GM21717 (cell line): ENCODE data around the gene PILRA.
"Not testable (repeated sequence)": the region's sequence is repeated elsewhere in the genome, so short reads cannot be mapped to it uniquely, and the experiment has no call there.

Experiments
- ATAC-seq: cut with Tn5 transposase; IDR thresholded peaks from one replicate; pipeline ENCODE4 v1.9.1; 2021; ENCODE audit warnings: mild to moderate bottlenecking, moderate library complexity; ENCODE audit not compliant: unreplicated experiment

The PILRA gene

DNA sequence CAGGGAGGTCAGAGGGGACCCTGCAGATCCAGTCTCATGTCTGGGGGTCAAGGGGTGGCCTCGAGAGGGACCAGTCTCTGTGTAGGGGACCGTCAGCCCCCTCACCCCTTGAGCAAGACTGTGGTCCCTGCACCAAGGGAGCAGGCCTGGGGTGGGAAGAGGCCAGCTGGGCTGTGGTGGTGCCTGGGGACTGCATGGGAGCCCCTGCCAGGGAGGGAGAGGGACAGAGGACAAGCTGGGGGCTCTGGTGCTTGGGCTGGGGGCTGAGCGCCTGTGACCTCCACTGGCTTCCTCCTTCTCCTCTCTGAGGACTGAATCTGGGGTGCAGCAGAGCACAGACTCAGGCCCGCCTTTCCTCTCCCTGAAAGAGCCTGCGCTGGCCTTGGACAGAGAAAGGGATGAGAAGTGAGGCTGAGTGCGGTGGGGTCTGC, 16.1 kb upstream of the PILRA start:
- ATAC-seq = no peak

DNA sequence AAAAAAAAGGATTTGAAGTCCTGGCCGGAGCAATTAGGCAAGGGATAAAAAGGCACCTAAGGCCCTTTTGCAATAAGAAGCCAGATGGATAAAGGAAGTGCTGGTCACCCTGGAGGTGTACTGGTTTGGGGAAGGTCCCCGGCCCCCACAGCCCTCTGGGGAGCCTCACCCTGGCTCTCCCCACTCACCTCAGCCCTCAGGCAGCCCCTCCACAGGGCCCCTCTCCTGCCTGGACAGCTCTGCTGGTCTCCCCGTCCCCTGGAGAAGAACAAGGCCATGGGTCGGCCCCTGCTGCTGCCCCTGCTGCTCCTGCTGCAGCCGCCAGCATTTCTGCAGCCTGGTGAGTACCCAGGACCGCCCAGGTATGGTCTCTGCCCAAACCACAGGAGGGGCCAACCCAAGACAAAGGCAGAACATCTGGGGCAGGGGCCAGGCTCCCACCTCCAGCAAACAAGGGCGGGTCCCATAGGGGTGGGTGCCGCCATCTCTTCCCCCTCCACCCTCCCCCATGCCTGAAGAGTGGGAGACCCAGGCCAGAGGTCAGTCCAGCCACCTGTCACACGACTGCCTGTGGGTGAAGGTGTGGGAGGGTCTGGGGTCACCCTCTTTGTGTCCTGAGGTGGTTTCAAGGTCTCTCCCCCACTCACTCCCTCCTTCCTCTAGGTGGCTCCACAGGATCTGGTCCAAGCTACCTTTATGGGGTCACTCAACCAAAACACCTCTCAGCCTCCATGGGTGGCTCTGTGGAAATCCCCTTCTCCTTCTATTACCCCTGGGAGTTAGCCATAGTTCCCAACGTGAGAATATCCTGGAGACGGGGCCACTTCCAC, 15.0 kb upstream of the PILRA start, which contains the start of gene PILRB:
Gene PILRB (plus strand): TSS at position 91 of the 830 bp plus-strand sequence. CDS start 186 bp downstream, at position 277.
- ATAC-seq = no peak

GRCh38 chr7:100358857-100359212, 14.5 kb upstream of the PILRA start:
- no peak for ATAC-seq

- no peak for ATAC-seq
These were observed 13.0 kb upstream of the PILRA start for GRCh38 chr7:100360135-100360854.

- ATAC-seq = no peak
These were observed 10.2 kb upstream of the PILRA start for GRCh38 chr7:100363098-100363497.

DNA sequence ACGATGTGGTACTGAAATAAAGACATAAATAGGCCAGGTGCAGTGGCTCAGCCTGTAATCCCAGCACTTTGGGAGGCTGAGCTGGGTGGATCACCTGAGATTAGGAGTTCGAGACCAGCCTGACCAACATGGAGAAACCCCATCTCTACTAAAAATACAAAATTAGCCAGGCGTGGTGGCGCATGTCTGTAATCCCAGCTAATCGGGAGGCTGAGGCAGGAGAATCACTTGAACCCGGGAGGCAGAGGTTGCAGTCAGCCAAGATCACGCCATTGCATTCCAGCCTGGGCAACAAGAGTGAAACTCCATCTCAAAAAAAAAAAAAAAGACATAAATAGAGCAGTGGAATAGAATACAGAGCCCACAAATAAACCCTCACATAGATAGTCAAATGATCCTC, 9.5 kb upstream of the PILRA start:
- ATAC-seq = not testable (repeated sequence)

DNA sequence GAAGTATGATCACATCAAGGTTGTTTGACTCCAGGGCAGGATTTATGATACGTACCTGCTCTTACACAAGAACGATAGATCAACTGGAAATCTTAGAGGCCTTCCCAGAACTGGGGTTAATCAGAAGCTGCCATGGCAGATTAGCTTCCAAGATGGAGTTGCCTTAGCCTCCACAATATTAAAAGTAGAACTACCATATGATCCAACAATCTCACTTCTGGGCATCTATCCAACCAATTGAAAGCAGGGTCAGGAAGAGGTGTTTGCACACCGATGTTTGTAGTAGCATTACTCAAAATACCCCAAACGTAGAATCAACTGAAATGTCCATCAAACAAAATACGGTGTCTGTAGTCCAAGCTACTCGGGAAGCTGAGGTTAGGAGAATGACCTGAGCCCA, 8.8 kb upstream of the PILRA start:
- ATAC-seq = no peak

DNA sequence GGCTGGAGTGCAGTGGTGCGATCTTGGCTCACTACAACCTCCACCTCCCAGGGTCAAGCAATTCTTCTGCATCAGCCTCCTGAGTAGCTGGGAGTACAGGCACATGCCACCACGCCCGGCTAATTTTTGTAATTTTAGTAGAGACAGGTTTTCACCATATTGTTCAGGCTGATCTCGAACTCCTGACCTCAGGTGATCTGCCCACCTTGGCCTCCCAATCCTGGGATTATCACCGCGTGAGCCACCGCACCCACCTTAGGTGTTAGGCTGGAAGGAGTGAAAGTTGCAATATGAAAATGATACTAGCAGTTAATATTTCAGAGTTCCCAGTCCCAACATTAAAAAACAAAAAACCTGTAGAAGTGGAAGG, 7.3 kb upstream of the PILRA start:
- ATAC-seq = not testable (repeated sequence)

DNA sequence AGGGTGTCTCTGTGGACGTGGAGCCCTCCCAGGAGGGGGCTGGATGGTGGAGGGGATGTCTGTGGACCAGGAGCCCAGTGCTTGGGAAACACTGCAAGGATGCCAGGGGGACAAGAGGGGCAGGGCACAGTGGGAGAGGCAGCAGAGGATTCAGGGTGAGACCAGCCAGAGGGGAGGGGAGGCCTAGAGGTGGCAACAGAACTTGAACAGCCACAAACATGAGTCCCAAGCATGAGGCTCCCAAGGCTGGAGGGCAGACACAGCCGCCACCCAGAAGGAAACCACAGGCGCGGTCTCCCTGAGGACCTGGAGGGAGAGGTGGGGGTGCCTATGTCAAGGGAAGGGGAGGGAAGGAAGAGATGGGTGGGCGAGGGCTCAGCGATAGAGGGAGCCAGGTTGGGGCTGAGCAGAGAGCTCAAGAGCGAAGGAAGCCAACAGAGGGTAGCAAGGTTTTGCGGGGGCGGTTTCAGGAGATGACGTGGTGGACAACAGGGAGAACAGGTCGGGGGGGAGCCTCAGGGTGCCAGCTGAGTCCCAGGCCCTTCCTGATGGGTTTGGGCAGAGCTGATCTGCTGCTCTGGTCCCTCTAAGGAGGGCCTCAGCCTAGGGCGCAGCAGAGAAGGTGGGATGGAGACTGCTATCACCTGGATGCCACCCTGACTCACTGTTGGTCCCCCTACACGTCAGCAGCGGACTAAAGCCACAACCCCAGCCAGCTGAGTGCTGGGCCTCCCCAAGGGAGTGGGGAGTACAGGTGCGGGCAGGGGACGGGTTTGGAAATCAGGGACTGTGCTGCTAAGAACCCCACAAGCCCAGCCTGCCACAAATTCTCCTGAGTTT, 6.7 kb upstream of the PILRA start:
- ATAC-seq = no peak

DNA sequence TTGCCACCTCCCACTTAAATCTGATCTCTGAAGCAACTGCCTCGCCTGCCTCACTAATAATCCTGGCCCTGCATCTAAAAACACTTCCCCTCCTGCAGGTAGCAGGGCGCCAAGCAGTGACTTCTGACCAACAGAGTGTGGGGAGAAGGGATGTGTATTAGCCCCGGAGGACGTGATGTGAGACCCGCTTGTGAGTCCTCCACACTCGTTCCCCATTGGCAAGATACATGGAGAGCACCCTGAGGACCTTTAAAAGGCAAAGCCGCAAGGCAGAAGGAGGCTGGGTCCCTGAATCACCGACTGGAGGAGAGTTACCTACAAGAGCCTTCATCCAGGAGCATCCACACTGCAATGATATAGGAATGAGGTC, 6.1 kb upstream of the PILRA start:
- ATAC-seq = no peak

GRCh38 chr7:100367676-100368613, 5.3 kb upstream of the PILRA start:
- no peak for ATAC-seq

DNA sequence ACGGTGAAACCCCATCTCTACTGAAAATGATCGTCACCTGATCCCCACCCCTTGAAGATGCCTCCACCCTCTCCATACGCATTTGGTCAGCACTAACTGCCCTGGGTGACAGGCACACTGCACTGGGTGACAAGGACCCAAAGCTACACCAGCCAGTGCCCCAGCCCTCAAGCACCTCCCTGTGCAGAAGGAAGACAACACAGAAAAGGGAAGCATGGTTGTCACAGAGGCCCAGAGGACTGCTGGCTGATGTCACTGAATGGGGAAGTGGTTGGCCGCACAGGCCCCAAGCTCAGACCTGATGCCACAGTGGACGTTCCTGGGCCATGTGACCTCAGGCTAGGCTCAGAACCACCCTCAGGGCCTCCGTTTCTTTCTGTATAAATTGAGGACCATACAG, 4.2 kb upstream of the PILRA start:
- peak; percentile 41 for ATAC-seq

DNA sequence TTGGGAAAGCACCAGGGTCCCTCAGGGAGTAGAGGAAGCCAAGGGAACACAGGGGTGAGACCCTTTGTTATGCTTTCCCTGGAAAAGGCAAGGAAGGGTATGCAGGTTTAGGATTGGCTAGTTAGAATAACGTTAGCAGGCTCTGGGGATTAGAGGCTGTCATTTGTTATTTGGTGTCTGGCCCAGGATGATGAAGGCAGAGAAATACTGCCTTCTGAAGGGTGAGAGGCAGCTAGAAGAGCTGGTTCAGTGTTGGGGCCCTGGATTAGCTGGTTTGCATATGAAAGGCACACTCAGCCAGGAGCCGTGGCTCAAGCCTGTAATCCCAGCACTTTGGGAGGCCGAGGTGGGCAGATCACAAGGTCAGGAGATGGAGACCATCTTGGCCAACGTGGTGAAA, 3.0 kb upstream of the PILRA start:
- ATAC-seq = no peak

GRCh38 chr7:100370746-100371145, 2.5 kb upstream of the PILRA start:
- no peak for ATAC-seq

DNA sequence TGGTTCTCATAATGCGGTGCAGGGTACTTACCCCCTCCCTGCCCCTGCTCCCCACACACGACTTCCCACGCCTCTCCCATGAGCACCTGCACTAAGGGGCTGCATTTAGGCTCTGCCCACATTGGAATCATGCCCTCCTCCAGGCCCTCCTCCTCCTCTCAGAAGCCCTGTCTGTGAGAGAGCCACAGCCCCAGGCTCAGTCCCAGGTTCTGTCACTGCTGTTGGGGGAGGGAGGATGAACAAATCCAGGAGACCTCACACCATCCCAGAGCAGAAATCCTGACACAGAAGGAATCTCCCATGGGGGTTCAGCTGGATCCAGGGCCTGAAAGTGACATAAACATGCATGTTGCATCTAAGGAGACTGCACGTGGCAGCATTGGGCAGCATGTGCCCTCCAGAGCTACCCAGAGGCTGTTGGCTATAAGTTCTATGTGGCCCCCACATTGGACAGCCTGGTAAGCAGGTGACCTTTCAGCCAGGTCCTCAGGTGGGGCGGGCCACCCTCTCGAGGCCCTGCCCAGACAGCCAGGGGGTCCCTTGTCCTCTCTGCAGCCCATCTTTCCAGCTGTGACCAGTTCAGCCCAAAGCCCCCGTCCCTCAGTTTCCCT, 1.6 kb upstream of the PILRA start:
- no peak for ATAC-seq

GRCh38 chr7:100372256-100372655, 1.0 kb upstream of the PILRA start:
- no peak for ATAC-seq

- ATAC-seq = no peak
These were observed 593 bp upstream of the PILRA start for GRCh38 chr7:100372694-100373093.

DNA sequence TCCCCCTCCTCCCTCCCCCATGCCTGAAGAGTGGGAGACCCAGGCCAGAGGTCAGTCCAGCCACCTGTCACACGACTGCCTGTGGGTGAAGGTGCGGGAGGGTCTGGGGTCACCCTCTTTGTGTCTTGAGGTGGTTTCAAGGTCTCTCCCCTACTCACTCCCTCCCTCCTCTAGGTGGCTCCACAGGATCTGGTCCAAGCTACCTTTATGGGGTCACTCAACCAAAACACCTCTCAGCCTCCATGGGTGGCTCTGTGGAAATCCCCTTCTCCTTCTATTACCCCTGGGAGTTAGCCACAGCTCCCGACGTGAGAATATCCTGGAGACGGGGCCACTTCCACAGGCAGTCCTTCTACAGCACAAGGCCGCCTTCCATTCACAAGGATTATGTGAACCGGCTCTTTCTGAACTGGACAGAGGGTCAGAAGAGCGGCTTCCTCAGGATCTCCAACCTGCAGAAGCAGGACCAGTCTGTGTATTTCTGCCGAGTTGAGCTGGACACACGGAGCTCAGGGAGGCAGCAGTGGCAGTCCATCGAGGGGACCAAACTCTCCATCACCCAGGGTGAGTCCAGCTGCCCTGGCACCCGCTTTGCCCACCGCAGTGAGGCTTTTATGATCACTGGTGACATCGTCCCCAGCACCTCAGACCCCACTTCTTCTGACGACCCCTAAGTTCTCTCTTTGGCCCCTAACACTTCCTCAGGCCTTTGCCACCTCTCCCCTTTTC, 747 bp downstream of the PILRA start:
- ATAC-seq = not testable (repeated sequence)

DNA sequence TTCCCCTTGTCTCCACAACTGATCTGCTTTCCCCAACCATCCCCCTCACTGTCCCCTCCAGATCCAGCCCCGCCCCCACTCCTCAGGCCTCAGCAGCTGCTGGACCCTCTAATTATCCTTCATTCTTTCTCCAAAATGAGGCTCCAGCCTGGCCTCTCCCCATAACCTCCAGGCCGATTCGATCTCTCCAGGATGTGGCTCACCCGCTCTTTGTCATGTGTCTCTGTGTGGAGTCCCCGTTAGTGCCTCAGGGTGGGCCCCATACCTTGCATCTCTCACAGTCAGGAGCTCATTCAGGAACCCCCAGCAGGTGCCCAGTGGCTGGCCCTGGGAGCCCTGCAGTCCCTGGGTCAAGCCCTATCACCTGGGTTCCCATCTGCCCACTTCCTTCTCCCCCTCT, 1.3 kb downstream of the PILRA start:
- no peak for ATAC-seq
